Measurements from ENCODE around the gene GGCX. TPM values are rescaled to one million over a fixed set of nuclear protein-coding genes. Genes with fewer than 3 reads are reported as not detected.
"Not testable (repeated sequence)": the region's sequence is repeated elsewhere in the genome, so short reads cannot be mapped to it uniquely, and the experiment has no call there.

GGCX gene
- total RNA-seq, 2 donors from 2014 or later: 26.3 to 31.2 TPM

DNA sequence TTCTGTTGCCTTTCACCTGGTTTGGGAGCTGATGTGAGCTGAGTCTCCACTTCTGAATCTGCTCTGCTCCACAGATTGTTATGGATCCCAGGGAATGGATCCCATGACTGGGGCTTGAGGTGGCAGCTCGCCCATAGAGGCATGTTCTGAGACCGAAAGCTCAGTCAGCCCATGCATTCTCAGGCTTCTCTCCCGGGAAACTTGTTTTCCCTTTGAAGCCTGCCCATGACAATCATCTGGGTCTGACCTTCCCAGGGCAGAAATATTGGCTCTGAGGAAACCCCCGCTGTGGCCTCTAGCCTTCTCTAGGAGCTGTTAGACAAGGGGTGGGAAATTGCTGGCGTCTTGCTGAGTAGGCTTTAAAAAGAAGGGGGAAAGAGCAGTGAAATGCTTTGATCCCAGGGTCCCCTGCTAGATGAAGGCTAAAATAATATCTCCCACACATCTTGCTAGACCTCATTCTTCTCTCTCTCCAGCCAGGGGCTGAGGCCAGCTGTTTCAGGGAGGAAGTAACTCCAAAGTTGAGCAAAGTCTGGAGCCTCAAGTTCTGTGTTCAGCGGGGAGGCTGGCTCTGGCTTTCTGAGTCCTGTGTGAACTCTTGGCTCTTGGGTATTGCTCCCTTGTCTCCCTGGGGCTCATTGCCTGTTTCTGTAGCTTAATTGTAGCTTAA is 18.1 kb upstream of the GGCX start:
- DNase-seq (ENCODE audit: low spot score): no peak
- intact Hi-C loops (cut with DNase I): no loop called here

DNA sequence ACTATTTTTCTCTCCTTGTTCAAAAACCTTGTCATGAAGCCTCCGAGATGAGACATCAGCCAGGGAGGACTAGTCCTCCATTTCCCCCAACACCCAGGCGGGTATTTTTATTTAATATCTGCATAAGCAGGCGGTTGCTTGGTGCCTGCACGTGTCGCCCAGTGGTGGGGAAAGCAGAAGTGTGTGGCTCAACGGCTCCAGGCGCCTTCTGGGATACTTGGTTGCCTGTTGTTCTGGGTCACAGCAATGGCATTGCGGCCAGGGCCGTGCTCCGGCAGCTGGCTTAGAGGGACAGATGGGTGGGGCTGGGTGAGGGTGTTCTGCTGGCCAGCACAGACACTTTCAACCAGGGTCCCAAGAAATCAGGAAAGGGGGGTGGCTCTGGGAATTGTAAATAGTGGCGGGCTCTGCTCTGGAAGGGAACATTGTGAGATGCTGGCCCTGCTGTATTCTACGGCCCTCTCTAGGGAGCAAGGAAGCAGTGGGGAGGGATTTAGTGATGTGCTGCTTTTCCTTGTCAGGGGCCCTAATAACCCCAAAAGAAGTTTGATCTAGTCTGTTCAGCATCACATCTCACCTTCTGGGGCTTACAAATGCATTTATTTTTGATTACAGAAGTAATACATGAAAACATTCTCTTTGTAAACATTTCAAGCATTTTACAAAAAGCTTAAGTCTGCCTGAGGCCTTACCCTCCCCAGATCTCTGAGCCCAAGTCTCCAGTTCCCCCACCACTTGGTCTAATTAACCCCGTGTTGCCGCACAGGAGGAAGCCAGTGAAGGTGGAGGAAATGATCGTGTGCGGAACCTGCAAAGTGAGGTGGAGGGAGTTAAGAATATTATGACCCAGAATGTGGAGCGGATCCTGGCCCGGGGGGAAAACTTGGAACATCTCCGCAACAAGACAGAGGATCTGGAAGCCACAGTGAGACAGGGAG is 17.2 kb upstream of the GGCX start:
- intact Hi-C loops (cut with DNase I): no loop called here
- peak; percentile 92 for DNase-seq (ENCODE audit: low spot score)

DNA sequence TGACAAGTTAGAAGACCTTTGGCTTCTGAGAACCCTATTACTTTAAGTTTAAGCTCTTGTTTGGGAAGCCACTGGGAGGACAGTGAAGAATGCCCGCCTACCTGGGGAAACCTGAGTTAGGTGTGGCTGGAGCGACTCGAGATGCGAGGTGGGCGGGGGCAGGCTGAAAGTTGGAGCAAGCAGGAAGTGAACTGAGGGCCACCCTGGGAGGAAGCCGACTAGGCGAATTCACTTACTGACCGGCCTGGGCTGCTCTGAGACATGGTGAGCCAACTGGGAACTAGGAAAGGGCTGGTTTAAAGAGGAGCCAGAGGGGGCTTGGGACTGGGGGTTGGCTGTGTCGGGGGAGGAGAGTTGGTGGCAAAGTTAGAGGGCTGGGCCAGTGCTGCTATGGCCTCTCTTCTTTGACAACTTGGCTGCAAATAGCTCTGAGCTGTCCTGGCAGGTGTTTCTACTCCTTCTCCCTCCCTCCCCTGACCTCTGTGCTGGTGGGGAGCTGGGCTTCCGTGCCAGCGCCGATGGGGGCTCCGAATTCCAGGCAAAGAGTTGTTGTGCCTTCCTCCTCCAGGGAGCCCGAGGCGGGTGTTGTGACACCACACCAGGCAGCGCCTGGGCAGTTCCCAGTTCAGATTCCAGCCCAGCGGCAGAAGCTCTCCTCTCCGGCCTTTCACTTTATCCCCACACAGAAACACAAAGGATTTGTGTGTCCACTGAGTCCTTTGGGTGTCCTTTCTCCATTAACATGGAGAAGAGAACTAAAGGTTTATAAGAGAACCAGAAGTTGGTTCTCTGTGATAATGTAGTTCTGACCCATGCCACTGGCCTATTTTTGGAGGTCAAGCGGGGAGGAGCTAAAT is 16.3 kb upstream of the GGCX start, which contains the start of gene VAMP8:
Gene VAMP8 (plus strand): TSS at position 201 of the 857 bp plus-strand sequence. CDS start 61 bp downstream, at position 262.
- DNase-seq (ENCODE audit: low spot score): no peak
- intact Hi-C loops (cut with DNase I): no loop called here

- no peak for DNase-seq (ENCODE audit: low spot score)
- intact Hi-C loops (cut with DNase I): no loop called here
These were observed 15.7 kb upstream of the GGCX start for GRCh38 chr2:85577063-85577385.

DNA sequence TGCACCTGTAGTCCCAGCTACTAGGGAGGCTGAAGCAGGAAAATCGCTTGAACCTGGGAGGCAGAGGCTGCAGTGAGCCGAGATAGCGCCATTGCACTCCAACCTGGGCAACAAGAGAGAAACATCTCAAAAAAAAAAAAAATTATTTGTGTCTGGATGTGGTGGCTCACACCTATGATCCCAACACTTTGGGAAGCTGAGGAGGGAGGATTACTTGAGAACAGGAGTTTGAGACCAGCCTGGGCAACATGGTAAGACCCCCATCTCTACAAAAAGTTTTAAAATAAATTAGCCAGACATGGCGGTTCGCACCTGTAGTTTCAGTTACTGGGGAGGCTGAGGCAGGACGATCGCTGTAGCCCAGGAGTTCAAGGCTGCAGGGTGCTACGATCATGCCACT is 14.4 kb upstream of the GGCX start:
- DNase-seq (ENCODE audit: low spot score): no peak
- intact Hi-C loops (cut with DNase I): no loop called here

GRCh38 chr2:85566265-85566664 is 5.0 kb upstream of the GGCX start:
- intact Hi-C loops (cut with DNase I): no loop called here
- DNase-seq (ENCODE audit: low spot score): no peak

DNA sequence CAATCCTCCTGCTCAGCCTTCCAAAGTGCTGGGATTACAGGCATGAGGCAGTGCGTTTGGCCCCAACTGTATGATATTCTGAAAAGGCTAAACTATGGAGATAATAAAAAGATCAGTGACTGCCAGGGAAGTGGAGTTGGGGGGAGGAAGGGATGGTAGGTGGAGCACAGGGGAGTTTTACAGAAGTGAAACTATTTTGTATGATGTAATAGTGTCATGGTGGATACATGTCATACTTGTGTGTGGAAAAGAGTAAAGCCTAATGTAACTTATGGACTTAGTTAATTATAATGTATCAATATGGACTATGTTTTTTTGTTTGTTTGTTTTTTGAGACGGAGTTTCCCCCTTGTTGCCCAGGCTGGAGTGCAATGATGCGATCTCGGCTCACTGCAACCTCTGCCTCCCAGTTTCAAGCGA is 2.9 kb upstream of the GGCX start:
- intact Hi-C loops (cut with DNase I): loop anchor here in 1 of 2 donors (5.0 kb wide), 1 partner anchor 38 kb away; the partner anchor contains the start of gene TMEM150A
- no peak for DNase-seq (ENCODE audit: low spot score)

GRCh38 chr2:85560812-85561279 is 447 bp downstream of the GGCX start:
- intact Hi-C loops (cut with DNase I): loop anchor here in 1 of 2 donors (5.0 kb wide), 1 partner anchor 41 kb away; the partner anchor contains the start of gene TMEM150A
- no peak for DNase-seq (ENCODE audit: low spot score)

DNA sequence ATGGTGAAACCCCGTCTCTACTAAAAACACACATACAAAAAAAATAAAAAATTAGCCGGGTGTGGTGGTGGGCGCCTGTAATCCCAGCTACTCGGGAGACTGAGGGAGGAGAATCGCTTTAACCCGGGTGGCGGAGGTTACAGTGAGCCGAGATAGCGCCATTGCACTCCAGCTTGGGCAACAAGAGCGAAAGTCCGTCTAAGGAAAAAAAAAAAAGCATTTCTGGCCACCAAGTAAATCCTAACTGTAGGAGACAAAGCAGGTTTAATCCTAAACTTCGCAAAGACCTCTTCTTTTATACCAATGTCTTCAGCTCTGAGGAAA is 928 bp downstream of the GGCX start:
- intact Hi-C loops (cut with DNase I): loop anchor here in 1 of 2 donors (5.0 kb wide), 1 partner anchor 42 kb away; the partner anchor contains the start of gene TMEM150A

DNA sequence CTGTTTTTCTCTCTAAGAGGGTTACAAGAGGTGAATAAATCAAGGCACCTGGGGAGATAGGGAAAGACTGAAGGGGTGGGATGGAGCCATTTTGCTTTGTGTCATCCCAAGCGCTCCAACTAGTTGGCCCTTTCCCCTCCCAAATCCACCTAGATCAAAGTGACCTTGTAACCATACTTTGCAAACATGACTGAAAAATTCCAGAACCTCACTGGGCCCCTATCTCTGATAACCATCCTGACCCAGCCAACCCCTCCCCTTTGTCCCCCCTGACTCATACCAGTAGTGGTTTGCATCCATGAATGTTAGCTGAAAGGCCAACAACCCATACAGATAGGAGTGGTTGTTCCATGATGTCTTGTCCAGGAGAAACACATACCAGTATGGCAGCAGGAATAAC is 3.1 kb downstream of the GGCX start:
- intact Hi-C loops (cut with DNase I): no loop called here
- no peak for DNase-seq (ENCODE audit: low spot score)

More for the DNA sequence above, 928 bp downstream of the GGCX start:
- not testable (repeated sequence) for DNase-seq (ENCODE audit: low spot score)

- no peak for DNase-seq (ENCODE audit: low spot score)
- intact Hi-C loops (cut with DNase I): no loop called here
These were observed 4.2 kb downstream of the GGCX start for GRCh38 chr2:85557130-85557529.

DNA sequence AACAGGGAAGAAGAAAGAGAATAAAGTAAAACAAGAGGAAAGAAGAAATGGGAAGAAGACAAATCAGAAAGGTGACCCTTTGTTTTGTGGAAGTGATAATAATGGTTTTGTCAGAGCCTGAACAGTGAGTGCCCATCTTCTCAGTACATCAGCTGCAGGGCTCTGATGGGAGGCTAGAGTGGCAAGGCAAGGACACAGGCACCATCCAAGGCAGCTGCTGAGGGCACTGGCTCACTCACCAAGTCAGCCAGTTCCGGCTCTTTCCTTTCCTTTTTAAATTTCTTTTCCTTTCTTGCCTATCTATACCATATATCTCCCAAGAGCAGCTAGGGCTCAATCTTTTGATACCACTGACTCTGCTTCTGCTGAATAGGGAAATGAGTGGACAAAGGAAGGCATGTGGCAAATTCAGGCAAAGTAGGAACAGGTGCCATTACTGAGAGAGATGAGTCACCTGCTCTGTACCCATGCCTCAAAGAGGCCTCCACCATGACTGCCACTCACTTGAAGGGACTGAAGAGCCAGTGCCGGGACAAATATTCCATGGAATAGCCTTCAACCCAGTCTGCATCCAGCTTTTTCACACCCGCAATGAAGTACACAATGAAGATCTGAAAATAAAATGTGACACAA is 6.2 kb downstream of the GGCX start:
- no peak for DNase-seq (ENCODE audit: low spot score)
- intact Hi-C loops (cut with DNase I): no loop called here

GRCh38 chr2:85553184-85553583 is 8.1 kb downstream of the GGCX start:
- DNase-seq (ENCODE audit: low spot score): no peak

GRCh38 chr2:85551698-85552678 is 9.3 kb downstream of the GGCX start:
- intact Hi-C loops (cut with DNase I): loop anchor here (2.0 kb wide), 1 partner anchor 131 kb away; no protein-coding TSS in a partner anchor
- peak; percentile 90 for DNase-seq (ENCODE audit: low spot score)

More at GRCh38 chr2:85553184-85553583, 8.1 kb downstream of the GGCX start:
- intact Hi-C loops (cut with DNase I): loop anchor here in 1 of 2 donors (2.0 kb wide), 1 partner anchor 132 kb away; no protein-coding TSS in a partner anchor

DNA sequence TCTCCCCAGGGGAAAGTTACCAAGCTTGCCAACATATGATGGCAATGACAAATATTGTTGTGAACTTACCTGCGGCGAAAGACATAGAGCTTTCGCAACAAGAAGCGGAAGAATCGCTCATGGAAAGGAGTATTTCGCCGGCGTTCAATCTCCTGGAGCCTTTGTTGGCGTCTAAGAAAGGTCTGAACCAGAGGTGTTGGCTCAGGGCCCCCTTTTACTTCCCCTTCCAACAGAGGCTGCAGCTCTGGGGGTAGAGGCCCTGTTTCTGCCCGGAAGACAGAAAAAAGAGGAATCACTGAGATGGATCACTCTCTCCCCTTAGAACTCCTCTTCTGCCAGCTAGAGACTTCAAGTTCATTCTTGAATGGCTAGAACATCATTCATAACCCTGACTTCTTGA is 10.8 kb downstream of the GGCX start:
- intact Hi-C loops (cut with DNase I): loop anchor here in 1 of 2 donors (2.0 kb wide), 1 partner anchor 130 kb away; no protein-coding TSS in a partner anchor
- DNase-seq (ENCODE audit: low spot score): no peak

- intact Hi-C loops (cut with DNase I): loop anchor here (2.0 to 5.0 kb wide), 2 partner anchors 118 to 129 kb away; no protein-coding TSS in a partner anchor
- DNase-seq (ENCODE audit: low spot score): no peak
These were observed 11.5 kb downstream of the GGCX start for GRCh38 chr2:85549826-85550225.

DNA sequence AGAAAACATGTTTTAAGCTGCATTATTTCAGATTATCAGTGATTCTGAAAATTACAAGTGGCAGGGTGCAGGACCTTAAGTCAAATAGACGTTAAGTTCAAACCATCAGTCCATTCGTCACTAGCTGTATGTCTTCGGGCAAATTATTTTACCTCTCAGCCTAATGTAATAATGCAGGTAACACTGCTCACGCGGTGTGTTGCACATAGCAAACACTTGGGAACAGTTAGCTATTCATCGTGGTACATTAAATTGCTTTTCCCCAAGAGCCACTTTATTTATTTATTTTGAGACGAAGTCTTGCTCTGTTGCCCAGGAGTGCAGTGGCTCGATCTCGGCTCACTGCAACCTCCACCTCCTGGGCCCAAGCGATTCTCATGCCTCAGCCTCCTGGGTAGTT is 12.2 kb downstream of the GGCX start:
- intact Hi-C loops (cut with DNase I): loop anchor here in 1 of 2 donors (5.0 kb wide), 1 partner anchor 117 kb away; no protein-coding TSS in a partner anchor
- no peak for DNase-seq (ENCODE audit: low spot score)

Data from posterior vena cava (tissue), 2 donors.